ENCODE measurements around the gene NDST3.

Gene NDST3

DNA sequence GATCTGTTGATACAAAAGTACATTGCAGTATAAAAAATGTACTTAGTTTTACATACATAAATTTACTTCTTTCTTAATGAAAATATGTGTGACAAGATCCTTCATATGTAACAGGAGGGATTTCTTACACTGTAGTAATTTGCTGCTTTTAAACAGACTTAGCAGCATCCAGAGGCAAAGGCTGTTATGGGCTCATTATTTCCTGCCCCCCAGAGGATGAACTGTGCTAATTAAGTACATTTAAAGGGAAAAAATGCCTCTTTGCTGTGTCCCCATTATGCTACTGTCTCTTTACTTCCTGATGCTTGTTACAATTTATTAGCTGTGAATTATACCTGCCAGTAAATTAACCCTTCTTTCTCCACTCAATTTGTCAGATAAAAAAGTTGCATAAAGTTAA lies 47.1 kb downstream of the NDST3 start:
- no peak for DNase-seq (ENCODE audit: low read depth in 2 of 2)

DNA sequence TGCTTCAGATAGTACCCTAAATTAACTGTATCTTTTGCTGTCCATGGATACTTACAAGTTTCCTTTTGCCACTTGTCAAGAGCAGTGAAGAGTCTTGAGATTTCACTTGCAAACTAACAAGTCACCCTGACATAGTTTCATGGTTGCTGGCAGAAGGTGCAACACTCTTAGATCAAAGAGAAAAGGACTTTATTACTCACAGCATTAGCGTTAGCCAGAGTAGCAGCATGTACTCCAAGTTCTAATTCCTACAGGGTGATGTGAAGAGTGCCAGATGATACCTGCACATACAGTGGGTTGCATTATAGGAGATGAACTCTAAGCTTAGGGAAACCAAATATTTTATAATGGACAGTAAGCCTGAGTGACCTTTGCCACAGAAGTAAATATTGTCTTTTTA lies 47.9 kb downstream of the NDST3 start:
- DNase-seq (ENCODE audit: low read depth in 2 of 2) = no peak

DNA sequence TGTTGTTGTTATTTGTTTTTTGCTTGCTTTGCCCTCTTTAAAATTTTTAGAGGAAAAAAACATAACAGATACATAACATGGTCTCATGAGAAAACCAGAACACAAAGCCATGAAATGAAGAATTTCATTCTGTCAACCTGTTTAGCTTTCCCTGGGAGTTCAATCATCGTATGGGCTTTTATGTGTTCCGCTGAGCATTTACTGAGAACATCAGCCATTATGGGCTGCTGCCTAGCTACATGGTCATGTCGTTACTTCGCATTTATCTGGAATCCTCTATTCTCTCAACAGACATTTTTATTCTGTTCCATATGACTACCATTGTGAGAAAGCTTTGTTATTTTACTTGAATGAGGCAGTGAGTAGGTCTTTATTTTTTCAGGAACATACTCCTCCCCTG lies 51.4 kb downstream of the NDST3 start:
- DNase-seq (ENCODE audit: low read depth in 2 of 2) = no peak

DNA sequence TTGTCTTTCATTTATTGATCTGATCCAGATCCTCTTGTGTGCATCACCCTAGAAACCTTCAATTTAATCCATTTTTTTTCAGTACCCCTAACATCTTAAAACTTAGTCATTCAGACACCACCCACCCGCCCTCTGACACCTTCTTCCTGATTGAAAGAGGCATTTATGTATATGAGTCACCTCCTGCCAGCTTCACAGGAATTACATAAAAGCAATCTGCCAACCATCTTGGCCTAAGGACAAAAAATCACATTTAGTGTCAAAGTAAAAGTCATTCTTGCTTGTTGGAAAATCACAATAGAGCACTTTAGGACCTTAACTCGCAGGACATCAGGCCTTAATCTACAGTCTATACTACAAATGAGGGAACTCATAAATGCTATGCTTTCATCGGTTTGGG lies 52.1 kb downstream of the NDST3 start:
- DNase-seq (ENCODE audit: low read depth in 2 of 2) = no peak

DNA sequence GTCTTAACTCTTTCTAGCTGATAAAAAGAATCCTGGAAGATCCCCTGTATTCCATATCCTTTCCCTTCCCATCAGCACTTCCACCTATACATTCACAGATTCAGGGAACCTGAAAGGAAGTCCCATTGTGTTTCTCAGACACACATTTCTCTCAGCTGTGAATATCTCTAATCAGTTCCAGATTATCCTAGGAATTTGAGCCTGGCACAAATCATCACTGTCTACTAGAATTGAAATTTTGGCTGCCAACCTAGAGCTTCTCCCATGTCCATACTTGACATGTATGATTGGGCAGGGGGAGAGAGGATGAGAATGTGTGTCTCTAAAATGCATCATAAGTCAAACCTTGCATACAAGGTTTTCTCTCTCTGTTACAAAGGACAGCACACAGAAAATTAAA lies 53.1 kb downstream of the NDST3 start:
- no peak for DNase-seq (ENCODE audit: low read depth in 2 of 2)

DNA sequence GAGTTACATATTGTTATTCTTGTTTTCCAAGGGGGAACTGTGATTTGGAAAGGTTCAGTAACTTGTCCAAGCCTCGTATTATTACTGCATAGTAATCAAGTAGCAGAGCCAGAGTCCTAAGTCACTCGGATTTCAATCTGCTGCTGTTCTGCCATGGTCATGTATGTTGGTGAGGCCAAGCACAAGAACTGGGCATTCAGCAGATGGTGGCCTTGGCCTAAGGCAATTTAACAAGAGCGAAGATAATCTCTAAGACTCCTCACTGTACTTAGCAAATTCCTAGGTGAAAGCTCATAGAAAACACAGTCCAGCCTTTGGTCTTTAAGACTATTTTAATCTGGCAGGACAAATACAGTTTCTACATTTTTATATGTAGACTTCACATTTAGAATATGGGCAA lies 64.8 kb downstream of the NDST3 start:
- DNase-seq (ENCODE audit: low read depth in 2 of 2) = no peak

DNA sequence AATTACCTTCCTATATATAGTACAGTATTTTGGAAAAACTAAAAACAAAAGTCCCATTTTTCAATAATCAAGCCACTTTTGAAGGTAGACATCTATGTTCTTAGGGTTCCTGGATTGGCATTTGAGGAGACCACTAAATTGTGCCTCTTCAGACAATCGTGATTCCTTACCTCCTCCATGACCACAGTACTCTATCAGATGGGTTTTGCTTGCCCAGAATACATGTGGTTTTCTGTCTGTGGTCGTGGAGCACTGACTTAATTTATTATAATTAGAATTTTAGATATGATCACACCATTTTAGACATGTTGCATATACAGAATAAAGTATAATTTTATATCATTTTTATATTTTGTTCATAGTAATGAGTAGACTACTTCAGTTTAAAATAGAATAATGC lies 67.9 kb downstream of the NDST3 start:
- DNase-seq (ENCODE audit: low read depth in 2 of 2) = no peak

DNA sequence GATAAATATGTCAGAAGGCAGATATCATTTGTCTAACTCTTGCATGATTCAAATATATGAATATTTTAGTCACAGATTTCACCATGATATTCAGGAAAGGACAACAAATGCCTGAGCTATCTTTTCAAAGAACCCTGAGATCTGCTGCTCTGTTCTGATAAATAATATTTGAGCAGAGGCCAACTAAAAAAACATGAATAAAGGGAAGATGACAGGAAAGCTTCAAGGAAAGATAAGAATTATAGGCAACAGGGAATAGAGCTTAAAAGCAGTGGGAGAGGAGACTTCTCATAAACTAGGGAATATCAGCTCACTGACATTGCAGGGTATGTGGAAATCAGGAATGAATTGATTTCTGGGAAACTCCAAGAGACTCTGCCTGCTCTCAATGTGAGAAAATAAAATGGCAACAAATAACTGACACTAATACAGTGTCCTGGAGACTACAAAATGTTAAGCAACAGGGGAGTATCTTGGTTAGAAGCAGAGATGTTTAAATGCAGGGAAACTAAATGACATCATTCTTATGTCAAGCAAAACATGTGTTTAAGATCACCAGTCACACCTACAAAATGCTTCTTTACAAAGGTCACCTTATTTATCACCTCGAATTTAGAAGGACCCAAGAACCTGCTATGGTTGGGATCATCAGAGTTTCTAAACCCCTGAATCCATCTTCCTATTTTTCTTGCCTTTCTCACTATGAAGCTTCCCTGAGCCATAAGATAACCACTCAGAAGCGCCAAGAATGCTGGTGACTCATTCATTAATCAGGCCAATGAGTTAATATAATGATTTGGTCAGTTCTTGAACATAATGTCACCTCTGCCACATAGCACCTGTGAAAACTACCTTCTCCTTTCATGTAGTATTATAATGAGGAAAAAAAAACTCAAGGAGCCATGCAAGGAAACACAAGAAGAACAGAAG lies 78.1 kb downstream of the NDST3 start:
- no peak for DNase-seq (ENCODE audit: low read depth in 2 of 2)

DNA sequence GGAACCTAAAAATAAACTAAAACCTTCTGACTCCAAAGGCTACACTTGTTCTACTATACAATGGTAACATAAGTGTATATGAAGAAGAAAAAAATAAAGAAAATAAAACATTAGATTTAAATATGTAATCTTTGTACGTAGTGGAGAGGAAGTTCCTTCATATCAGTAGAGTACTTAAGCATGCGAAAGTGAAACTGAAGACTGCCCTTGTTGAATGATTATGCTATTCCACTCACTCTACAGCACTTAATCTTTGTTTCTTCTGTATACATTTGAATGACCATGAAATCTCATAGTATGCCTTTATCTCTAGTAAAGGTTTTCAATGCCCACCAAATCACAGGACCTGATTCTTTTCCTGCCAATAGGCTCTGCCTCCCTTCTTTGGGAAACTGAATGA lies 78.9 kb downstream of the NDST3 start:
- no peak for DNase-seq (ENCODE audit: low read depth in 2 of 2)

DNA sequence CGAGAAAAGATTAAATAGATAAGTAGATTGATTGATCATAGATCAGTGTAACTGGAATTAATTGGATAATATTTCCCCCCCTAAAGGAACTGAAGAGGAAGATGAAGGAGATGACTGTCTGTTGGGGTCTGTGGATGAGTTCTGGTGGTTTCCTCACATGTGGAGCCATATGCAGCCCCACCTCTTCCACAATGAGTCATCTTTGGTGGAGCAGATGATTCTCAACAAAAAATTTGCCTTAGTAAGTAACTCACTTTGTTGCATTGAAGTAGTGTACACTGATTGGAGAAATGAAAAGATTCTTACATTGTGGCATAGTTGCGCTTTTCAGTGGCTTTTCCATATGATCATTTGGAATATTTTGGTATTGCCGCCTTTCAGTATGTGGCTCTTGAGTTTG lies 80.4 kb downstream of the NDST3 start:
- no peak for DNase-seq (ENCODE audit: low read depth in 2 of 2)

DNA sequence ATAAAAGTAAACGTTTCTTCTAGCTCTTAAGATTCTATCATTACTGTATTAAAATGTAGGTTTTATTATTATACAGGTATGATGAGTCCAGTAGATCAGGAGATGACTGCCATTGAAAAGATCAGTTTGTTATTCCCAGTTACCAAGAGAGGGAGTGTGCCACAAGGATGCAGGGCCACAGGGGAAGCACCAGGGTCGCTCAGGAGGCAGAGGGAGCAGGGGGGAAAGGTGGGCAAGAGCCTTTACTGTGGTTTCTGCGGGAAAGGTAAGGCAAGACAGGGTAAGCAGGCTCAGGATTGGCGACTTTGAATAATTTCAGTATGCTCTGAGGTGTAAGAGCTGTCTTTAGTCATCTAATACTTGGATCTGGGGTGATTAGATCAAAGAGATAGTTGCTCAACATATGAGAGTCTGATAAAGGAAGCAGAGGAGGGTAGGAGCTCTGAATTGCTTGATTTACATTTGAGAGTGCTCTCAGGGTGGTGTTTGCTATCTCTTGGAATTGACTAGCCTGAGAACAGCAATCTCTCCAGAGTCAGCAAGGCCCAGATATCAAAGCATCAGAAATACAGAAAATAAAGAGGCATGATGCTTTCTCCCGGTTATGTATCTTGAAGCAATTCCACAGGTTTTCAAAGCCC lies 86.0 kb downstream of the NDST3 start:
- no peak for DNase-seq (ENCODE audit: low read depth in 2 of 2)

DNA sequence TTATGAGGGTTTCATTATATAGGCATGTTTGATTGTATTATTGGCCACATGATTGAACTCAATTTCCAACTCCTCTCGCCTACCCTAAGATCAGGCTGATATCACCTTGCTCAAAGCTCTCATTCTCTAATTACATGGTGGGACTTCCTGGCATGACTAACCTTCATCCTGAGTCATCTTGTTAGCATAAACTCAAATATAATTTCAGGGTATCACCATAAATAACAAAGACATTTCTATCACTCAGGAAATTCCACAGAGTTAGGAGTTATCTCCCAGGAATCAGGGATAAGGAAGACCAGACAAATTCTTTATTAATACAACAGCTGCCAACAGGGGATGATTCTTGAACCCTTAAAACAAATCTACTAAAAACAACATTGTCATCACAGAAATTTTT lies 90.7 kb downstream of the NDST3 start:
- no peak for DNase-seq (ENCODE audit: low read depth in 2 of 2)

DNA sequence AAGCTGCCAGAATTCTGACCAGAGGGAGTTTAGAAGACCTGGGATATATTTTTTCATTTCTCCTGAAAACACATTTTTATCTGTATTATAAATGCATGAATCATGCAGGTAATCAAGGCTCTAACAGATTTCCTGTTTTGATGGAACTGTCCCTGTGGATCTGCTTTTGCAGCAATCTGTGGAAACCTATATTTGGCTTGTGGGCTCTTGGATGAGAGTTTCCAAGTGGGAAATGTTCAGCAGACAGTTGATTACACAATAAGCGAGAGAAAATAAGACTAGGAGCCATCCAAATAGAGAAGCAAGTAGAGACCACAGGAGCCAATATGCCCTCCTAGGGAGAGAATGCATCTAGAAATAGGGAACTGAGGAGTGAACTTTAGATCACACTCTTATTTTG lies 105.0 kb downstream of the NDST3 start:
- no peak for DNase-seq (ENCODE audit: low read depth in 2 of 2)

DNA sequence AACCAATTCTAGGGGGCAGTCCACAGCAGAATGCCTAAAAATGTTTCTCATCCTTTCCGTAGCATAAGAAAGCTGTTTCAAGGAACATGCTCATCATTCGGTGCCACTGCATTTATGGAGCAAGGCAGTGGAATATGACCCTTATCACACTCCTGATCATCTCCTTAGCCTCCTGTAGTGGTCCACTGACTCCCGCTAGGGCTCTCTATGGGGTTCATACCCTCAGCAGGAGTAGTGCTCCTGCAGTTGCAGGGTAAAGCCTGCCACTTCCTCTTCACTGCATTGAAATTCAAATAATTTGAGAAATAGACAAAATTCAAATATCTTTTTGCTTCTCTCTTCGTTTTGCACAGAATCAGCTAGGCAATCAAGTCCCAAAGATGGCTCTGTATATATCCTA lies 107.0 kb downstream of the NDST3 start:
- DNase-seq (ENCODE audit: low read depth in 2 of 2) = no peak

DNA sequence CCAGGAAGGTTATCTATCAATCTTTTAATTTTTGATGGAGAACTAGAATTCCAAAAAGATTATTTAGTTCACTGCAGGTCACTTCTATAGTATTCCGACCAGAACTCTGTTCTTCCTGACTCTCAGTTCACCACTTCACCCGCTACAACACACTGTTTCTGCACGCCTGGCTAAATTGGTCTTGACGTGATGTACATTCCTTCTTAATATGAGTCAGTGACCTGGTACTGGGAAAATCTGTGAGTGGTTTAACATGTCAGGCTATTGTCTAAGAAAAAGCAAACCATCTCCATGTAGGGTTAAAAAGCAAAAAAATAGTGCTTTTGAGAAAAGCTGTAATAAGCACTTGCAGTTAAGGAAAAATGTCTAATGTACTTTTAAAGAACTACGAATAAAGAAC lies 120.4 kb downstream of the NDST3 start:
- no peak for DNase-seq (ENCODE audit: low read depth in 2 of 2)

DNA sequence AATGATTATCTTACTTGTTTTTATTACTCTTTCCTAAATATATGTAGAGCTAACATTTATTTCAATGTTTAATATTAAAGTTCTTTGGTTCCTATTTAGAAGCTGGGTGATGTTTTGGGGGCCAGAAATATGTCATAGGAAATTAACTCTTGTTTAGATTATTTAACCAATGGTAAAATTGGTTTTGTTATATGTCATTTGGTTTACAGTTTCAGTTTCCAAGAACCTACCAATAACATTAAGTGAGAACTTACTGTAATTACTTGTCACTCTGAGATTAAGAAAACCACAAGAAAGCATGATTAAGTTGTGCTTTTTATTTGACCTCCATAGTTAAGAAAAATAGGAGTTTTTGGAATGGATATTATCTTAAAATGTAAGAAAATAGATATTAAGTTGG lies 121.2 kb downstream of the NDST3 start:
- no peak for DNase-seq (ENCODE audit: low read depth in 2 of 2)

DNA sequence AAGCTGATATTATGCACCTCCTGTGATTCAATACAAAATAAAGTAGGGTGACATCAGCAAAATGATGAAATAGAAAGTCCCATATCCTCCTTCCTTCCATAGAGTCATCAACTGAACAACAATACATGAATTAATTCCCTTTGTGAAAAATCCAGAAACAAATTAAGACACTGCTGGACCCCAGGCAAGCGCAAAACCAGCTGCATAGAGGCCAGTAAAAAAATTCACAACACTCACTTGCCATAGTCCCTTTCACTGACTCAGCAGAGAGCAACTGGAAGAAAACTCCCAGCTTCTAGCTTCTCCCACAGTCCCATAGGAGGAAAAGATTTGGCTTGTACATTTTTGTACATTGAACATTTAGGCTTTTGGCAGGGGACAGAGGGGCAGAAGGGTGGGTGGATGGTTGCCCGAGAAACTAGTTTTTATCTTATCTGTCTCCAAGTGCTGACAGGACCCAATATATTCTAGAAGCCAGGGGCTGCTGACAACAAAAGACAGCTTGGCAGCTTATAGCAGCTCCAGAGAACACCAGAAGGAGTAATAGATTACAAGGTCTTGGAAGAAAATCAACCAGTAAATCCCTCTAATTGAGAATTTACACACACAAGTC lies 124.6 kb downstream of the NDST3 start:
- no peak for DNase-seq (ENCODE audit: low read depth in 2 of 2)

DNA sequence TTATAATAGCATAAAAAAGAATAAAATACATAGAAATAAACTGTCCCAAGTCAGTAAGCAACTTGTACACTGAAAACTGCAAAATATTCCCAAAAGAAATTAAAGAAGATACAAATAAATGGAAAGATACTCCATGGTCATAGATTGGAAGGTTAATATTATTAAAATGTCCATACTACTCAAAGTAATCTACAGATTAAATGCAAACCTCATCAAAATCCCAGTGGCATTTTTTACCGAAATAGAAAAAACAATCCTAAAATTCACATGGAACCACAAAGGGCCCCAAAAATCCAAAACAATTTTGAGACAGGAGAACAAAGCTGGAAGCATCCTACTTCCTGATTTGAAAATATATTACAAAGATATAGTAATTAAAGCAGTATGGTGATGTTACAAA lies 133.0 kb downstream of the NDST3 start:
- no peak for DNase-seq (ENCODE audit: low read depth in 2 of 2)

DNA sequence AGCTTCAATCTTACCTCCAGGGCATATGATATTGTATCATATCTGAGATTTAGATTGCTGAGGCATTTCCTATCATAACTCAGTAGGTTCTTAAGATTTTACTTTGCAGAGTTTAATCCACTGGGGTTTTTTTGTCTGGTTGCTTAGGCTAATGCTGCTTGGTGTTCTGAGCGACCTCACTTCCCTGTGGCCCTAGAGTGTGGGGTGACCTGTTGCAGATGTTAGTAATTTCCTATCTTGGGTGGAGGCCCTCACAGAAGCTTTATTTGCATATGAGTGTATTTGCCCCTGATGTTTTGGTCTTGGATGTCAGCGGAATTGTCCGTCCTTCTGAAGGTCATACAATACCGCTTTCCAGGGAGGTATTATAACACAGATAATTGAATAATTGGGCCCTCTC lies 137.1 kb downstream of the NDST3 start:
- no peak for DNase-seq (ENCODE audit: low read depth in 2 of 2)

DNA sequence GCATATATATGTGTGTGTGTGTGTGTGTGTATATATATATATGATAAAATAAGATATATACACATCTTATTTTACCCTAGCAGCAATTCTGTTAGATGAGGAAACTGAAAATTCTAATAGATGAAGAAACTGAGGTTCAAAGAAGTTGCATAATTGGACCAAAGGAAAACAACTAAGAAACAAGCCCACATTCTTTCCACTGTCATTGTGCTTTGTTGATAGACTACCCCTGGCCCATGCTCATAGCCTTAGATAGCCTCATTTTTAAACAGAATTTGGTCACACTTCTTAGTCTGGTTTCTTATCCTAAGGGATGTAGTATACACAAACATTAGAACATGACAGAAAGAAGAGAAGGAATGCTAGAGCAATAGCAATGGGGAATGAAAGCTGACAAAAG lies 138.8 kb downstream of the NDST3 start:
- no peak for DNase-seq (ENCODE audit: low read depth in 2 of 2)

DNA sequence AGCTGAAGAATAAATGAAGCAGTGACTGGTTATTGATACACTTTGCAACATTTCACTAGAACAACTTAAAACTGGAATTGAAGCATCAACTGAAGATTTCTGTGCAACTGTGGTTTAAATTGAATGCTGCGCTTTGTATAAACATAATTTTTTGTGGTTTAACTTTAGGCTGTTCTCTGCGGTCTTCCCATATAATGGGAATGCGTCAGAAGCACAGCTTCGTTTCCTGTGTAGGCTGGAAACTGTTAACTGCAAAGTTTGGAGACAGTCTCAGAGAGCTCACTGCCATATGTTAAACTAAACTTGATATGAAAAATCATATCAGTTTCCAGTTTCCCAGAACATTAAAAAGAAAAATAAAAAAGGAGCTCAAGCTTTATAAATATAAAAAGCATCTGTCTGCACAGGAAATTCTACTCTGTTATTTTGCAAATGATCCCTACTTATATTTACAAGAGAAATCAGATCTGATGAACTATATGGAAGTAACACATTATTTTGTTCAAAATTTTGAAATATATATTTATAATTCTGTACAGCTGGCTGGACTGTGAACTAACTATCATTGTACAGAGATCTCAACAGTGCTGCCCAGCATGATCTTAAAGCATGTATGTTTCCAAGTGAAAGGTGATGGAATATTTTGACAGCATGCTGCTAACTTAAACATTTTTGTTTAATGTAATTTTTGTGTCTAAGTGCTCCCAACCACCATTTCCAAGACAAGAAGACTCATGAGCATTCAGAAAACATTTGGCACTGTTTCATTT lies 139.9 kb downstream of the NDST3 start:
- DNase-seq (ENCODE audit: low read depth in 2 of 2) = no peak

DNA sequence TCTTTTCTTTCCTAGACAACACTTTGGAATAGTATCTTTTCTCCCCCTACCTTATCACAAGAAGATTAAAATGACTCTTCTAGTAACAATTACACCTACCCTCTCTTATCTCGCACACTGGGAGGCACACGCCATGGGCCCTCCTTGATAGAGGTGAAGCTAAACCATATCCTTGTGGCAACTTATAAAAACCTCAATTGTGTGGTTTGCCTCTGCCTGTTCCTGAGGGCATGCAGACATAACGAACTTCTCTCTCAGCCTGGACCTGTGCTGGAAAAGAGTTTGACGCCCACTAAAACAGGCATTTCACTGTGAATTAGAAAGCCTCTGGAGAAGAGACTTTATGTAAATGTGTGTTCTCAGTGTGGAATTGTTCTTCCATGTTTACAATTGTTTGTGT lies 141.2 kb downstream of the NDST3 start:
- no peak for DNase-seq (ENCODE audit: low read depth in 2 of 2)

Data from stimulated activated CD8-positive, alpha-beta memory T cell treated with anti-CD3 and anti-CD28 coated beads, Interleukin-2, amount 100 ng/mL, for 48 hours (primary cell).